Skeletal muscle tissue (tissue), 4 donors: ENCODE results near the gene CCL26. TPM values are rescaled to one million over a fixed set of nuclear protein-coding genes. Genes with fewer than 3 reads are reported as not detected.

Experiments used
- H3K27ac ChIP-seq: one replicate; pipeline ENCODE4 v1.7.0; 2013; ENCODE audit warnings: mild to moderate bottlenecking, low read depth, low read length, inconsistent platforms
- H3K27me3 ChIP-seq, 3 donors: one replicate each; pipeline ENCODE4 v1.7.0; 2013; ENCODE audit warnings: low read length in 3 of 3; ENCODE audit not compliant: control insufficient read depth in 3 of 3, insufficient read depth in 3 of 3
- H3K36me3 ChIP-seq, 3 donors: one replicate each; pipeline ENCODE4 v1.7.0; 2013; ENCODE audit warnings: low read length in 3 of 3; ENCODE audit not compliant: control insufficient read depth in 3 of 3, insufficient read depth in 3 of 3
- H3K4me1 ChIP-seq, 3 donors: one replicate each; pipeline ENCODE4 v1.7.0; 2013; ENCODE audit warnings: low read length in 3 of 3, mild to moderate bottlenecking in 3 of 3; ENCODE audit not compliant: control insufficient read depth in 3 of 3, insufficient read depth in 3 of 3
- H3K4me3 ChIP-seq, 3 donors: one replicate each; pipeline ENCODE4 v1.7.0; 2013; ENCODE audit warnings: low read length in 3 of 3
- H3K9ac ChIP-seq, 3 donors: one replicate each; pipeline ENCODE4 v1.7.0; 2013; ENCODE audit warnings: low read length in 3 of 3, mild to moderate bottlenecking in 3 of 3, moderate library complexity in 2 of 3, low read depth in 1 of 3
- H3K9me3 ChIP-seq, 3 donors: one replicate each; pipeline ENCODE4 v1.7.0; 2013; ENCODE audit warnings: low read length in 3 of 3; ENCODE audit not compliant: control insufficient read depth in 3 of 3
- total RNA-seq: library from RNA; depleted of rRNA; stranded (reverse); fragments of >200 nt; gene quantifications from one replicate; pipeline ENCODE4 v1.2.3, GENCODE V29; 2014
- donor health status: Osteomylitis.

CCL26 gene, protein sequence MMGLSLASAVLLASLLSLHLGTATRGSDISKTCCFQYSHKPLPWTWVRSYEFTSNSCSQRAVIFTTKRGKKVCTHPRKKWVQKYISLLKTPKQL
- total RNA-seq: not detected

- H3K27me3 ChIP-seq: no peaks in the 10 kb centered on the region
- no peaks in the 10 kb centered on the region for H3K4me1 ChIP-seq
- H3K9me3 ChIP-seq: no peaks in the 10 kb centered on the region
- H3K9ac ChIP-seq: no peak within 1 kb of the TSS
- no peaks in the 10 kb centered on the region for H3K36me3 ChIP-seq
- peak within 1 kb of the TSS; percentile 64 for H3K27ac ChIP-seq
- no peak within 1 kb of the TSS for H3K4me3 ChIP-seq
Observed at GRCh38 chr7:75772081-75773077, at the start of gene CCL26. TSS of gene CCL26 (minus strand) at chr7:75772211. CDS start at chr7:75772176, 35 bp downstream.

DNA sequence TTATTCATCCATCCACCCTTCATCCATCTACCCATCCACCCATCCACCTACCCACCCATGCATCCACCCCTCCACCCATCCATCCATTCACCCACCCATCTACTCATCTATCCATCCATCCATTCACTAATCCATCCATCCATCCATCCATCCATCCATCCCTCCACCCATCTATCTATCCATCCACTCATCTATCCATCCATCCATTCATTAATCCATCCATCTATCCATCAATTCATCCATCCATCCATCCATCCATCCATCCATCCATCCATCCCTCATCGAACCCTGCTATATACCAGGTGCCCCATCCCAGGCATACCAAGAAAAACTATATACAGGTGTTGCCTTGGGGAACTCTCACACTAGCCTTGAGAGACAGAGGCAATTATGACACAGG, 48.7 kb upstream of the CCL26 start:
- H3K36me3 ChIP-seq: no peaks in the 10 kb centered on the region
- H3K4me1 ChIP-seq: no peaks in the 10 kb centered on the region
- no peak overlapping the region for H3K27ac ChIP-seq
- no peak overlapping the region for H3K9ac ChIP-seq
- peaks cover 0 to 5% (median 3%) of the 10 kb centered on the region in 3 donors for H3K27me3 ChIP-seq
- H3K9me3 ChIP-seq: no peaks in the 10 kb centered on the region
- H3K4me3 ChIP-seq: no peak overlapping the region

GRCh38 chr7:75819711-75820110, 47.7 kb upstream of the CCL26 start:
- no peak overlapping the region for H3K4me3 ChIP-seq
- peaks cover 0 to 9% (median 3%) of the 10 kb centered on the region in 3 donors for H3K27me3 ChIP-seq
- no peak overlapping the region for H3K9ac ChIP-seq
- no peak overlapping the region for H3K27ac ChIP-seq
- no peaks in the 10 kb centered on the region for H3K36me3 ChIP-seq
- no peaks in the 10 kb centered on the region for H3K4me1 ChIP-seq
- no peaks in the 10 kb centered on the region for H3K9me3 ChIP-seq

GRCh38 chr7:75818472-75818871, 46.5 kb upstream of the CCL26 start:
- no peak overlapping the region for H3K27ac ChIP-seq
- no peaks in the 10 kb centered on the region for H3K9me3 ChIP-seq
- H3K4me3 ChIP-seq: no peak overlapping the region
- no peaks in the 10 kb centered on the region for H3K36me3 ChIP-seq
- no peak overlapping the region for H3K9ac ChIP-seq
- peaks cover 0 to 9% (median 3%) of the 10 kb centered on the region in 3 donors for H3K27me3 ChIP-seq
- H3K4me1 ChIP-seq: no peaks in the 10 kb centered on the region

DNA sequence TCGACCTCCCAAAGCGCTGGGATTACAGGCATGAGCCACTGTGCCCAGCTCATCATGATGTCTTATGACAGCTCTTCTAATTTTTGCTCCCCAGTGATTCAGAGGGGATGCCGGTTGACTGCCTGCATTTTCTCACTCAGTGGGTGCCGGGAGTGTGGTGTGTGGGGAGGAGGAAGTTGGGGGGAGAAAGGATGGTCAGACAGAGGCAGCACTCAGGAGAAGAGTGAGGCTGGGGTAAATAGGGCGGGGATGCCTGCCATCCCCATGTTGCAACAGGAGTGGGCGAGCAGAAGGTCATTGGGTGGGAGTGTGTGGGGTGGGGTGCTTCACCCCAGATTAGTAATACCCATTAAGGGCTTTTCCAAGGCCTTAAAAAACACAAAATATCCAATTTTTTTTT, 45.1 kb upstream of the CCL26 start:
- Histone ChIP-seq H3K9me3 (no peaks in the 10 kb centered on the region), H3K4me3 (no peak overlapping the region), H3K27ac (no peak overlapping the region), H3K36me3 (no peaks in the 10 kb centered on the region), H3K4me1 (no peaks in the 10 kb centered on the region), H3K27me3 (peaks cover 0 to 9% (median 3%) of the 10 kb centered on the region in 3 donors), H3K9ac (no peak overlapping the region)

- H3K27ac ChIP-seq: no peak overlapping the region
- no peak overlapping the region for H3K9ac ChIP-seq
- H3K36me3 ChIP-seq: no peaks in the 10 kb centered on the region
- peaks cover 0 to 9% (median 3%) of the 10 kb centered on the region in 3 donors for H3K27me3 ChIP-seq
- H3K4me3 ChIP-seq: no peak overlapping the region
- no peaks in the 10 kb centered on the region for H3K9me3 ChIP-seq
- H3K4me1 ChIP-seq: no peaks in the 10 kb centered on the region
Observed at GRCh38 chr7:75815418-75816064, 43.5 kb upstream of the CCL26 start.

GRCh38 chr7:75814407-75814947, 42.5 kb upstream of the CCL26 start:
- Histone ChIP-seq H3K27me3 (peaks cover 0 to 9% (median 3%) of the 10 kb centered on the region in 3 donors), H3K4me3 (no peak overlapping the region), H3K9me3 (no peaks in the 10 kb centered on the region), H3K4me1 (no peaks in the 10 kb centered on the region), H3K9ac (no peak overlapping the region), H3K27ac (no peak overlapping the region), H3K36me3 (no peaks in the 10 kb centered on the region)

GRCh38 chr7:75813781-75814236, 41.8 kb upstream of the CCL26 start, which contains the start of gene CCL24:
TSS of gene CCL24 (minus strand) at chr7:75813806. CDS start at chr7:75813715, 91 bp downstream.
- Histone ChIP-seq H3K36me3 (no peaks in the 10 kb centered on the region), H3K27ac (no peak within 1 kb of the TSS)

GRCh38 chr7:75813084-75813483, 41.1 kb upstream of the CCL26 start:
- H3K9me3 ChIP-seq: no peaks in the 10 kb centered on the region
- H3K9ac ChIP-seq: no peak overlapping the region
- H3K27me3 ChIP-seq: peaks cover 0 to 9% (median 3%) of the 10 kb centered on the region in 3 donors
- H3K27ac ChIP-seq: no peak overlapping the region
- H3K36me3 ChIP-seq: no peaks in the 10 kb centered on the region
- no peaks in the 10 kb centered on the region for H3K4me1 ChIP-seq
- no peak overlapping the region for H3K4me3 ChIP-seq

More at GRCh38 chr7:75813781-75814236, 41.8 kb upstream of the CCL26 start, which contains the start of gene CCL24:
- Histone ChIP-seq H3K4me1 (no peaks in the 10 kb centered on the region), H3K9ac (no peak within 1 kb of the TSS), H3K4me3 (no peak within 1 kb of the TSS), H3K9me3 (no peaks in the 10 kb centered on the region), H3K27me3 (peaks cover 0 to 9% (median 3%) of the 10 kb centered on the region in 3 donors)
